HG03521 (cell line): Measurements from ENCODE around the gene STOX2.

Source experiments
- ATAC-seq: cut with Tn5 transposase; IDR thresholded peaks from one replicate; pipeline ENCODE4 v1.9.1; 2021; ENCODE audit warnings: mild to moderate bottlenecking, moderate library complexity; ENCODE audit not compliant: unreplicated experiment

Gene STOX2

GRCh38 chr4:183985786-183986185 lies 80.7 kb downstream of the STOX2 start:
- no peak for ATAC-seq

- no peak for ATAC-seq
Observed at GRCh38 chr4:183986291-183986970, 81.3 kb downstream of the STOX2 start.

DNA sequence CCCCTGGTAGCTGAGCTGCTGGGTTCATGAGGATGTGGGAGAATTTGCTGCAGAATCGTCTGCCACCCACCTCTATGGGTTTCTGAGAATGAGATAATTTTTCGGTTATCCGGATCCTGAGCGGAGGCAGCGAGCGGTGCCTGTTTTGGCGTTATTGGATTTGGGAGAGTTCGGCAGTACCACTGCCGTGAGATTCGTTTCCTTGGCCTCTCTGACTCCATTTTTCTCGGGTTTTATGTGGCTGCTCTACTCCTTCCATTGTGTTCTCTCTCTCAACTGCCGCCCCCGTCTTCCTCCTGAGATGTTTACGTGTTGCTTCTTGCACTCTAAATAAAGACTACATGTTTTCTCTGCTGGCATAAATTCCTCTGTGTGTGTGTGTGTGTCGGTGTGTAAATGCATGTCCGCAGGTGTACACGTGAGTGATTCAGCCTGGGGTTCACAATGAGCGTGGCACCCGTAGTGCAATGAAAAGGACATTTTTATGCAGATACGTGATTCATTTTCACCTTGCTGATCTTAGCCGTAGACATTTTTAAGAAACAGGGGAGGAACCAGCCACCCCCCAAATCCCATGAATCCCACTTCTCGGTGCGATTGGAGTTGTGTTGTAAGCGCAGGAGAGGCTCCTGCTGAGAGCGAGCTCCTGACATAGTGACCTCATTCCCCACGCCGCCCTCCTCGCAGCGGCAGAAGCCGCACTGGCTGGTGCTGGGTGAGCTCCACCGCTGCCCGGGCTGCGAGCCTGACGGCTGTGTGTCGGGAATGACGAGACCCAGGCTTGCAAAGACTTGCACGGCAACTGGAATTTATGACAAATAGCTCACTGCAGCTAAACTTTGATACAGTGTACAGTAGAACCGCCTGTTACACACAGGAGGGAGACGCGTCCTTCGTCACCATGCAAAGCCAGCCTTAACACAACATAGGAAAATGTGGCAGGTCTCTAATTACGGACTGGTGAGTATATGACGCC lies 82.2 kb downstream of the STOX2 start:
- ATAC-seq: no peak

GRCh38 chr4:183987987-183988392 lies 82.9 kb downstream of the STOX2 start:
- ATAC-seq: no peak

DNA sequence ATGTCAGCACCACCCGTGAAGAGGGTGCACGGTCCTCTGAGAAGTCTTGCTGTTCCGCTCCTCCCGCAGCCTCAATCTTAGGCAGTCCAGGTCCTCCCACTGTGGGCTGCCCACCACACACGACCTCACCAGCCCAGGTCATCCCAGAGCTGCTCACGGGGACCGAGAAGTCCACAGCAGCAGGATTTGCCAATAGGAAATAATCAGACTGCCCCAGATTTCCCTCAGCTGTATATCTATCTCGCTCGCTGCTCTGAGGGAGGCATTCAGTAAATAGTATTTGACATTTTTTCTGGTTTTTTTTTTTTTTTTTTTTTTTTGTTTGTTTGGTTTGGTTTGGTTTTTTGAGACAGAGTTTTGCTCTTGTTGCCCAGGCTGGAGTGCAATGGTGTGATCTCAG lies 83.8 kb downstream of the STOX2 start:
- ATAC-seq: no peak

DNA sequence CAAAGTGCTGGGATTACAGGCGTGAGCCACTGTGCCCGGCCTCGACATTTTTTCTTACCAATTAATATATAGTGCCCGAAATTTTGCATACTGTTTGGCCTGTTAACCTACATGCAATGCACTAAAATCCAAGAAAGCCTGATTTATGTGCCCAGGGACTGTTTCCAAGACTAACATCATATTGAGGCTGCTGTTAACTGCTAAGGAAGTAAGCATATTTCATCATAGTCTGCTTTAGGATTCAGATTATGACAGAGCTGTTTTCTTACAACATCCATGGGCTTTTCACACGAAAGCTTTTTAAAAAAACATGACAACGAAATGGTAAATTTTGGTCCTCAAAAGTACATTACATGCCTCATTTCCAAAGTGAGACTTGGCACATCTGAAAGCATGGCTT lies 84.4 kb downstream of the STOX2 start:
- ATAC-seq: no peak

DNA sequence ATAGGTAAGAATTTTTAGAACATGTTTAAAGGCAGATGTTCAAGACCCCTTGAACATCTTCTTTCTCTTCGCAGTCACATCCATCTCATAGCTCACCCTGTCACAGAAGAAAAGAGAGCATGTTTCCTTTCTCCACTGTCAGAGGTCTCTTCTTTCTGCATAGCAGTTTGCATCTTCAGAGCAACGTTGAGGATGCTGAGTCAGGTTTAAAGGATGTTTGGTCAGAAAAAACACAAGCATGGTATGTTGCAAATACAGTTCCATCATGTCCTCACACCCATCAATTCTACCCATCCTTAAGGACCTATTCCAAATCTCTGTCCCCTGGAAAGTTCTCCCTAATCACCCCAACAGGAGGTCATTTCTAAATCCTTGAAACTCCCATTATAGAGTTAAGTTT lies 84.8 kb downstream of the STOX2 start:
- no peak for ATAC-seq

DNA sequence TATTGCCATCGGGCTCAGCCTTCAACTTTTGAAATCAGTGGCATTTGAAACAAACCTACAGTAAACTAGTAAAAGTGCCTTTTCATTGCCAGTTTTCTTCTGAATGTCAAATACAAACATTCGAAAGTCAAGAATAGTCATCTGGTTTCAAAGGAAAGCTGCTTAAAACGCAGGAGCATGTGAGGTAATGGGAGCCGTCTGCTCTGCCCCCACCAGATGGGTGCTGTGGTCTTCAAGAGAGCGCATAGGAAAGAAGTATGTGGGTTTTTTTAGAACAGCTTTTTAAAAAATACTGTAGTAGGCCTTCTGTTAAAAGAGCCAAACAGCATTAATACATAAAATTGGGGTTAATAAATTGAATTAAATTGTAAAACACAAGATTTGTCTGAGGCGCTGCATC lies 88.6 kb downstream of the STOX2 start:
- ATAC-seq: no peak

DNA sequence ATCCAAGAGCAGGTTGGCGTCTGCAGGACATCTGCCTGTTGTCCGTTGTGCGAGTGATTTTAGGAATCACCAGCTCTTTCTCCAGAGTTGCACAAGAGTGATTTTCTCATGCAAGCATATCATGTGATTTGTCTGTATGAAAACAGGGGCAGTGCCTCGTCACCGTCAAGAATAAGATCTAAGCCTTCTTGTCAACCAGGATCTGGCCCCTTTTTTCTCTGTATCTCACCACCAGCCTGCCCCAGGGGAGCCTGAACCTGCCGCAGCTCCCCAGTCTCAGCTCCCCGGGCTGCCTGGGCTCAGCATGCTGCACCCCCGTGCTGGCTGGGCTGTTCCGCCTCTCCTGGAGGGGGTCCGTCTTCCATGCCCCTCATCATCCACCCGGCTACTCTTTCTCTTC lies 90.5 kb downstream of the STOX2 start:
- ATAC-seq: no peak

DNA sequence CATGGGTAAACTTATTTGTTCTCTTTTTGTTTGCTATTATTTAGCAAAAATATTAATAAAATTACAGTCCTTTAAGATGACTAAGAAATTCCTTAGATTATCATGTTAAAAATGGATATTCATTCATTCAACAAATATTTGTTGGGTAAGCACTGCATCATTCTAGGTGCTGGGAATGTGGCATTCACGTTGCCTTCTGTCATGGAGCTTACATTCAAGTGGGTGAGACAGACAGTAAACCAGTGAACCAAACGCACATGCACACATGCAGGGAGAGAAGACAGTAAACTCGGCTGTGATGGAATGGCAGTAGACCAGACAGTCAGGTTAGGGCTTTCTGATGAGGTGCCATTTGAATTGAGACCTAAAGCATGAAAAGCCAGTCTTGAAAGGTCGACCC lies 91.8 kb downstream of the STOX2 start:
- ATAC-seq: no peak

- ATAC-seq: no peak
Observed at GRCh38 chr4:183999435-183999834, 94.3 kb downstream of the STOX2 start.

DNA sequence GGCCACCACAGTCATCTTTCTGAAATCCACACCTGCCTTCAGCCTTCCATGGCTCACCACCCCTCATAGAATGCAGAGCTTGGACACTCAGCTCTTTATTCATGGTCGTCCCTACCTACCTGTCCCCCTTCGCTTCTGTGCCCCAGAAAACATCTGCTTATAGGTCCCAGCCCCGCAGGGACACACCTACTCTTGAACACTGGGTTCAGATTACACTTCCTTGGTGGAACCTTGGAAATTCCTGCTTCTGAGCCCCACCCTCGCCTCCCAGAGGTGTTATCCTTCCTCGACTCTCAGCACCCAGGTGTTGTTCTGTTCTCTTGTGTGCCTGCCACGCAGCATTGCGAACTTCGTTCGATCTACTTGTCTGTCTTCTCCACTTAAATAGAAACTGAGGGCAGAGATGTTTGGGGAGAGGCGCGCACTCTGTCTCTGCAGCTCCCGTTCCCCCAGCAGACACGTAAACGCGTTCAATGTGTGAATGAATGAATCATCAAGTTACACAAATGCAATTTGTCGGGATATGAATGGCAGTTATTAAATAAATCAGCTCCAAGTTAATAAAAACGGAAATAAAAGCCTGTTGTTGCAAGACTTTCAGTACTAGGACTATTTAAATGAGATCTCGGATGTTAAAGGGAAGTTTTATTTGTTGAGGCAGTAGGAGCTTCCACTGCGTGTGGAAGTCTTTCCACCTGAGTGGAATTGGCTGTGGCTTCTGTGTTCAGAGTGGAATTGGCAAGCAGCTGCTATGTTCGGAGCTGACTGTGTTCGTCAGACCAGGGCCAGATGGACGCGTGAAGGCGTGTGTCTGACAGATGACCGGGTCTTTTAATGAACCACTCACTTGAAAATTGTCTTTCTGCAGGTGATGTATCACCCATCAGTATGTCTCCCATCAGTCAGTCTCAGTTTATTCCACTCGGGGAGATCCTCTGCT lies 95.6 kb downstream of the STOX2 start:
- no peak for ATAC-seq

DNA sequence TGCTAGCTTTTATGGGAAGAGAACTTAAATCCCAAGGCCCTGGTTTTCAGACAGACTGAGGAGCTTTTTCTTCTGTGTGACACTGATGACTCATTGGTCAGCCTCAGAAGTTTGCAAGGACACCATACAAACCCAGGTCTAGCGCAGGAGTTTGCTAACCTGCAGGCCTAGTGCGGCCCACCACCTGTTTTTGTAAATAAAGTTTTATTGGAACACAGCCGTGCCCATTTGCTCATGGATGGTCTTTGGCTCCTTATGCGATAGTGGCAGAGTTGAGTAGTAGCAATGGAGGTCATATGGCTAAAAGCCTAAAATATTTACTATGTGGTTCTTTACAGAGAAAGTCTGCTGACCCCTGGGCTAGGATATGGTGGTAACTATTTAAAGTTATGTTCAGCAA lies 98.3 kb downstream of the STOX2 start:
- ATAC-seq: no peak

DNA sequence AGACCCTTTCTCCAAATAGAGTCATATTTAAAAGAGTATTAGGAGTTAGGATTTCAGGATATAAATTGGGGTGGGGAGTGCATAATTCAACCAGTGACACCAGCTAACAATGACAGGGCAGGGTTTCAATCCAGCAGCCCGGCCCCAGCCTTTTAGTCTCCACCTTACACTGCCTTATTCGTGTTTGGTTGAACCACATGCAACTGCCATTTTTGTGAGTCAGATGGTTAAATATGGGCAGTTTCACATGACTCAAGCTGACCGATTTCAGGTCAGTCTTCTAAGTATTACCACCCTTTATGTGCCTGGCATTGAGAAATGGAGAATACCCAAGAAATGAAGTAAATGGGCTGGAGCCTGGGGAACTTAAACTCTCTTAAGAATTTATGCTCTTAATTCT lies 102.8 kb downstream of the STOX2 start:
- no peak for ATAC-seq

DNA sequence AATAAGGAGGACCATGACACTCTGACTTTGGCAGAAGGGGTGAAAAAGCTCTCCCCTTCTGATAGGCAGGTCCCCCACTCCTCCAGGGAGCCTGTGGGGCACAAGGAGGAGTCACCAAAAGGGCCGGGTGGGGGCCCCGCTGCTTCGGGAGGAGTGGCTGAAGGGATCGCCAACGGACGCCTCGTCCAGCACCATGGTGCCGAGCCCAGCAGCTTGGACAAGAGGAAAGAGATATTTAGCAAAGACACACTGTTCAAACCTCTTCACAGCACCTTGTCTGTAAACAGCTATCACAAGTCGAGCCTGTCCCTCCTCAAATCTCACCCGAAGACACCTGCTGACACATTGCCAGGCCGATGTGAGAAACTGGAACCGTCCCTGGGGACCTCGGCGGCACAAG lies 105.6 kb downstream of the STOX2 start:
- no peak for ATAC-seq

DNA sequence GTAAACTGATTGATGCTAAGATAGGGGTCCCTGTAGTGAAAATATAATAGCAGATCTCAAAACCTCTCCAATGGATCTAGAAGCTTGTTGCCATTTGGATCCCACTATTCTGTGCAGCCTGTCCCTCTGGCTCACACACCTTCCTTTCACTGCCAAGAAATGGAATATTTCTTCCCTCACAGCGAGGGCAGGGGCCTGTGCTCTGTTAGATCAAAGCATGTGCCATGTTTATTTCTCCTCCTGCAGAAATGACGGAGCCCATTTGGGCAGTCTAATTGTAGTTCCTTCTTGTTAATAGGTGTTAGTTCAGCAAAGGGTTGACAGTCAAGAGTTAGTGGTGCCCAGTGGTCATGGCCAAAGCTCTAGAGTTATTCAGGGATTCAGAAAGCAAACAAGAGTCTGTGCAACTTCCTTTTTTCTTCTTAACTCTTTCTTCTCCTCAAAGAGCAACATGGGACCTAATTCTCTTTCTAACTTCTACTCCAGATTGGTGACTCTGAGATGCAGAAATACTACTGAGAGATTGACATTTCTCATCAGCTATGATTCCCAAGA lies 106.8 kb downstream of the STOX2 start:
- no peak for ATAC-seq

DNA sequence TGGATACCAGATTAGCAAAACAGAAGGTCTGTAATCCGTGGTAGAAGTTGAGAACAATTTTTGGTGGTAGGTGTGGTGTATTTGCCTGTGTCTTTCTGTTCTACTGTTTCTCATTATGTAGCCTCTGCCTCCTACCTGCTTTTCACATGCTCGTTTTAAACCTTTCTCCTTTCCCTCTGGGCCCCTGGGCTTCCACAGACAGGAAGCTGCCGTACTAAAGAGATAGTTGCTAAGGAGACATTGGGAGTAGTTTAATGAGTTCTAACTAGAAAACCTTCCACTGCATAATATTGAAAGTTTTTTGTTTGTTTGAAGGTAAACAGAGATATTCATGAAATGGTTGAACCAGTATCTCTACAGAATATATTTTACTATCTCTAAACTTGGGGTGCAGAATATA lies 107.8 kb downstream of the STOX2 start:
- ATAC-seq: no peak

DNA sequence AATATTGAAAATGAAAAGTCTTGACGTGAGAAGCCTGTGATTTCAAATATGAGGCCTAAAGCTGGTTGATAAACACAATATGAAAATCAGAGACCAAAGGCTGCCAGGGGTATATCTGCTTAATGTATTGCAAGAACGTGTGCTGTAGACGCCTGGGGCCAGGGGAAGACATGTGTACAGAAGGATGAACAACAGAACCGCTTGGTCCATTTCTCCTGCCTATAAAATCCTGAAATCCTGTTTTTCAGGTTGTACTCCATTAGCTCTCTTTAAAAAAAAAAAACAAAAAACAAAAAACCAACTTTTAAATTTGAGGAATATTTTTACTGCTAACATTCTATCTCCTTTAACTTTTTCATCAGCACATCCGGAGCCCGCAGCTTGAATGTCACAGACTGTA lies 109.2 kb downstream of the STOX2 start:
- no peak for ATAC-seq

DNA sequence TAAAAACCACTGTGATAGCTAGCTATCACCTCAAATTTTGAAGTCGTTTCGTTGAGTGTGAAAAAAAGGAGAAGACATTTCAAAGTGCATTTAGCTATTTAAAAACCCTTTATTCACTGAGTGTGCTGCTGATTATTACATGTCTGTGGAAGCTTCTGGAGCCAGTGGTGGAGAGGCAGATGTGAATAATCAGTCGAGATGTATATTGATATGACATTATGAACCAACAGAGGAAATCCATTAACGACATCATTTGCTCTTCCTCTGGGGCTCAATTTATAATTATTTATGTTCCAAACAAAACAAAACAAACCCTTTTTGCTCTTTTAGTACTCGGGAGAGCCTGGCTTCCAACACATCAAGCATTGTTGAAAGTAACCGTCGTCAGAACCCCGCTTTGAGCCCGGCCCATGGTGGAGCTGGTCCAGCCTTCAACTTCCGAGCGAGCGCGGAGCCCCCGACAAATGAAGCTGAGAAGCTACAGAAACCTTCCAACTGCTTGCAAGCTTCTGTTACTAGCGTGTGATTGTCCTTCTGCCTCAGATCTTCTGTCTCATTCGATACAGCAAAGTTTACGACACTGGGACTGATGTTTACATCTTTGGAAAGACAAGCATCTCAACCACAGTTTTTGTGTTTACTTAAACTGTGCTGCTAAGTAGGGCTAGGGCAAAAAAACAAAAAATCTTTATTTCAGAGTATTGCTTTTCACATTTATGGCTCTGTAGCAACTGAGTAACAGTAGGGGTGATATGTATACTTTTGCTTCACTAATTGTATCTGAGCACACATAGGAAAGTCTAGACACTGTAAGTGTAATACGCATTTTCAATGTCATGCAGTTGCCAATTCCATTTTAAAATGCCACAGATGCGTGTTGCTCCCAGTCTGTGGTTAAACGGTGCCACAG lies 111.9 kb downstream of the STOX2 start:
- no peak for ATAC-seq

DNA sequence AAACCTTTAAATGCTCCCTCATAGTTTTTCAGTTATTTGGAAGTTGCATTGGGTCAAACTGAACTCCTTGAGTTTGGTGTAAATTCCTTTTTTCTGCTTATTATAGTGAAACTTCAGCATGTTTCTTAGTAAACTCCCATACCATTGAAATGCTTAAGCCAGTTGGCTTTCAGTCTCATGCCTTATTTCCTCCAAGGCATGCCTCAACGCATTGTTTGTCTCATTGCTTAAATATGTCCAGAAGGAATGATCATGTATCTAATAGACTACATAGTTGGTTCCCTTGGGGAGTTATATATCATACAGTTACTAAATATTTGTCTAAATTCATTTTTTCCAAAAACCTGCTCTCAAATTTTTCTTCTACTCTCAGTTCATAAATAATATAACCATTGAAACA lies 114.0 kb downstream of the STOX2 start:
- ATAC-seq: no peak
